Activated T-cell treated with anti-CD3 and anti-CD28 coated beads, Interleukin-2, amount 50 U/mL, for 24 hours (primary cell): ENCODE results near the gene PTPN5.
"Not testable (repeated sequence)": the region's sequence is repeated elsewhere in the genome, so short reads cannot be mapped to it uniquely, and the experiment has no call there.

Experiments
- DNase-seq: peaks from one replicate; pipeline ENCODE4 v3.0.0-alpha.2; 2020
- H3K27ac Mint-ChIP-seq: 2 replicates; pipeline ENCODE4 v1.8.0; 2020; ENCODE audit warnings: mild to moderate bottlenecking, mixed read lengths
- H3K27me3 Mint-ChIP-seq: 2 replicates; pipeline ENCODE4 v1.8.0; 2020; ENCODE audit warnings: mixed read lengths
- H3K36me3 Mint-ChIP-seq: 2 replicates; pipeline ENCODE4 v1.8.0; 2020; ENCODE audit warnings: low read depth, mixed read lengths
- H3K4me1 Mint-ChIP-seq: 2 replicates; pipeline ENCODE4 v1.8.0; 2020; ENCODE audit warnings: low read depth, mixed read lengths
- H3K4me3 Mint-ChIP-seq: 2 replicates; pipeline ENCODE4 v1.8.0; 2020; ENCODE audit warnings: mild to moderate bottlenecking, moderate library complexity, mixed read lengths
- H3K9me3 Mint-ChIP-seq: 2 replicates; pipeline ENCODE4 v1.8.0; 2020; ENCODE audit warnings: mixed read lengths

The PTPN5 gene

GRCh38 chr11:18681949-18682348, 109.6 kb downstream of the PTPN5 start:
- H3K9me3 Mint-ChIP-seq, H3K27ac Mint-ChIP-seq, H3K4me1 Mint-ChIP-seq, DNase-seq, H3K27me3 Mint-ChIP-seq, H3K4me3 Mint-ChIP-seq, H3K36me3 Mint-ChIP-seq: not testable (repeated sequence)
